Adrenal gland (tissue), 5 donors: ENCODE data around the gene FHAD1.

Experiments
- POLR2A ChIP-seq, 2 donors: fragments of 450-650 bp; IDR thresholded peaks; one replicate each; pipeline ENCODE4 v1.6.1; 2017; ENCODE audit warnings: antibody characterized with exemption in 2 of 2, mild to moderate bottlenecking in 2 of 2, moderate library complexity in 1 of 2
- TF ChIP-seq, protein P1 (sequence below), 6 experiments: fragments of 450-650 bp in 4 of 6; fragments of 200-600 bp in 2 of 6; sonication (generic) in 1 of 6; IDR thresholded peaks; 1 replicate in 5 of 6; 2 replicates in 1 of 6; pipeline versions ENCODE4 v1.5.1 to v1.8.0; 2016 to 2021; ENCODE audit warnings: antibody characterized with exemption in 6 of 6, mild to moderate bottlenecking in 2 of 6, moderate library complexity in 1 of 6
- donor health status: DM: no; HTN: no; CAD: no.

DNA sequence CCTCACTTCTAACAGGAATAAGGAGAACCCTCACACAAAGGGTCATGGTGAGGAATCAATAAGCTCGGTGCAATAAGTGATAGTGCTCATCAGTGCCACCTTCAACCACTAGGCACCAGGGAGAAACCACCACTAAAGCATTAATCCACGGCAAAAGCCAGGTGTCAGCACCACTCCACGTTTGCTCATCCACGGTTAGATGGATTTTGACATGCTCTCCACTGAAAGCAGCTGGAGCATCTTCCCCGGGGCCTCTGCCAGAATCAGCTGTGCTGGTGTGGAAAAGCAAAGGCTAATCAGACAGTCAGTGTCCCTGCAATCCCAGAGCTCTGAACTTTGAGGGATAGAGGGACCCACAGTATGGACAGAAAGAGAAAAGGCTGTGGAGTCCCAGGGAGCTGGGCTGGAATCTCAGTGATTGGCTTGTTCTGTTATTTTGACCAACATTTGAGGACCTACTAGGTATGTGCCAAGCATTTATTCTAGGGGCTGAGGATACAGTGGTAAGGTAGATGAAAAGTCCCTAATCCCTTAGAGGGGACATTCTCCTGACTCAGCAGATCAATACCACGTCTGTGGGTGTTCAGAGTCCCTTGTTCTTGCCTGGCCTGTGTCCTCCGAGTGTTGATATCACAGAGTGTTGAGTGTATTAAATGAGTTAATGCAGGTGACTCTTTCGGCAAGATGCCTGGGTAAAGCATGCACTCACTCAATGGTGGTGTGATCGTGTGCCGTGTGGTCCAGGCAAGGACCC lies 41.3 kb downstream of the FHAD1 start:
- TF ChIP-seq, protein P1, sequence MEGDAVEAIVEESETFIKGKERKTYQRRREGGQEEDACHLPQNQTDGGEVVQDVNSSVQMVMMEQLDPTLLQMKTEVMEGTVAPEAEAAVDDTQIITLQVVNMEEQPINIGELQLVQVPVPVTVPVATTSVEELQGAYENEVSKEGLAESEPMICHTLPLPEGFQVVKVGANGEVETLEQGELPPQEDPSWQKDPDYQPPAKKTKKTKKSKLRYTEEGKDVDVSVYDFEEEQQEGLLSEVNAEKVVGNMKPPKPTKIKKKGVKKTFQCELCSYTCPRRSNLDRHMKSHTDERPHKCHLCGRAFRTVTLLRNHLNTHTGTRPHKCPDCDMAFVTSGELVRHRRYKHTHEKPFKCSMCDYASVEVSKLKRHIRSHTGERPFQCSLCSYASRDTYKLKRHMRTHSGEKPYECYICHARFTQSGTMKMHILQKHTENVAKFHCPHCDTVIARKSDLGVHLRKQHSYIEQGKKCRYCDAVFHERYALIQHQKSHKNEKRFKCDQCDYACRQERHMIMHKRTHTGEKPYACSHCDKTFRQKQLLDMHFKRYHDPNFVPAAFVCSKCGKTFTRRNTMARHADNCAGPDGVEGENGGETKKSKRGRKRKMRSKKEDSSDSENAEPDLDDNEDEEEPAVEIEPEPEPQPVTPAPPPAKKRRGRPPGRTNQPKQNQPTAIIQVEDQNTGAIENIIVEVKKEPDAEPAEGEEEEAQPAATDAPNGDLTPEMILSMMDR (IDR thresholded peaks at IDR 0.05): no peak
- TF ChIP-seq POLR2A (IDR thresholded peaks at IDR 0.05): no peak
